WTC11 (cell line): ENCODE data around the gene ACVR2A. TPM values are rescaled to one million over a fixed set of nuclear protein-coding genes. Genes with fewer than 3 reads are reported as not detected.

Experiments
- ATAC-seq: fragments of 200-7000 bp; cut with Tn5 transposase; 2 replicates; pipeline ENCODE4 v1.10.0; 2021; ENCODE audit warnings: mild to moderate bottlenecking, moderate library complexity
- Bru-seq: library from RNA; stranded (reverse); fragments of 400-500 nt; gene quantifications from one replicate; lab custom pipeline; 2021; lab: Mats Ljungman, UMichigan
- CTCF ChIA-PET: fragments of 300-600 bp; sonication (Branson Sonifier 250); formaldehyde crosslinking; loops from one replicate; lab custom pipeline; 2021; ENCODE audit warnings: antibody characterized with exemption; lab: Charles Lee
- POLR2A ChIA-PET: fragments of 350-600 bp; sonication (Branson Sonifier 250); formaldehyde crosslinking; loops from one replicate; lab custom pipeline; 2021; ENCODE audit warnings: antibody characterized with exemption; lab: Charles Lee
- DNase-seq: peaks from one replicate; pipeline ENCODE4 v3.0.0; 2021; ENCODE audit warnings: low spot score
- H3K27ac Mint-ChIP-seq: 2 replicates; pipeline ENCODE4 v1.8.0; 2021; ENCODE audit warnings: mixed read lengths
- H3K27me3 Mint-ChIP-seq: 2 replicates; pipeline ENCODE4 v1.8.0; 2021; ENCODE audit warnings: low read depth, mild to moderate bottlenecking, moderate library complexity, mixed read lengths
- H3K36me3 Mint-ChIP-seq: 2 replicates; pipeline ENCODE4 v1.8.0; 2021; ENCODE audit warnings: mixed read lengths
- H3K4me1 Mint-ChIP-seq: 2 replicates; pipeline ENCODE4 v1.8.0; 2022; ENCODE audit warnings: mixed read lengths
- H3K4me3 Mint-ChIP-seq: 2 replicates; pipeline ENCODE4 v1.8.0; 2021; ENCODE audit warnings: mild to moderate bottlenecking, moderate library complexity, mixed read lengths
- H3K9me3 Mint-ChIP-seq: 2 replicates; pipeline ENCODE4 v1.8.0; 2021; ENCODE audit warnings: mixed read lengths
- FOXJ3 ChIP-seq: sonication (generic); formaldehyde crosslinking; IDR thresholded peaks from 2 replicates; pipeline ENCODE4 v1.9.0; 2021; ENCODE audit warnings: missing genetic modification reagents, mild to moderate bottlenecking, borderline replicate concordance
- FOXK1 ChIP-seq: sonication (generic); formaldehyde crosslinking; IDR thresholded peaks from 2 replicates; pipeline ENCODE4 v1.8.0; 2022; ENCODE audit warnings: mild to moderate bottlenecking, moderate library complexity, missing genetic modification reagents
- IRF2 ChIP-seq: sonication (generic); formaldehyde crosslinking; IDR thresholded peaks from 2 replicates; pipeline ENCODE4 v1.8.0; 2022; ENCODE audit warnings: low read depth, missing genetic modification reagents, borderline replicate concordance
- NFYB ChIP-seq: sonication (generic); formaldehyde crosslinking; conservative IDR thresholded peaks from 2 replicates; pipeline ENCODE4 v1.8.0; 2022; ENCODE audit warnings: low read depth, missing genetic modification reagents
- ZBTB21 ChIP-seq: sonication (generic); formaldehyde crosslinking; IDR thresholded peaks from 2 replicates; pipeline ENCODE4 v1.8.1; 2023; ENCODE audit warnings: mild to moderate bottlenecking, missing genetic modification reagents, borderline replicate concordance
- ZNF263 ChIP-seq: sonication (generic); formaldehyde crosslinking; IDR thresholded peaks from 2 replicates; pipeline ENCODE4 v1.8.1; 2022; ENCODE audit warnings: low read depth, mild to moderate bottlenecking, moderate library complexity, missing genetic modification reagents
- ZNF423 ChIP-seq: fragments of 250-450 bp; sonication (Bioruptor Pico); IDR thresholded peaks from 2 replicates; pipeline ENCODE4 v2.1.2; 2022; ENCODE audit warnings: mild to moderate bottlenecking, moderate library complexity
- long read RNA-seq, 3 experiments: library from RNA in 1 of 3; library from capped mRNA in 1 of 3; library from polyadenylated mRNA in 1 of 3; unstranded in 2 of 3; stranded (forward) in 1 of 3; transcript quantifications; one replicate each; pipeline ENCODE4 v2.0.0, GENCODE V29; 2021
- total RNA-seq: library from RNA; stranded (reverse); gene quantifications from 3 replicates; pipeline ENCODE4 v1.2.3, GENCODE V29; 2021
- TF ChIP-seq, protein P1 (sequence below): sonication (generic); formaldehyde crosslinking; IDR thresholded peaks from 2 replicates; pipeline ENCODE4 v1.8.1; 2023; ENCODE audit warnings: mild to moderate bottlenecking, missing genetic modification reagents, moderate library complexity
- TF ChIP-seq, protein P2 (sequence below): sonication (generic); formaldehyde crosslinking; IDR thresholded peaks from 2 replicates; pipeline ENCODE4 v1.8.0; 2022; ENCODE audit warnings: mild to moderate bottlenecking, missing genetic modification reagents
- TF ChIP-seq, protein P3 (sequence below): sonication (generic); formaldehyde crosslinking; IDR thresholded peaks from 2 replicates; pipeline ENCODE4 v1.8.0; 2022; ENCODE audit warnings: mild to moderate bottlenecking, missing genetic modification reagents
- TF ChIP-seq, protein P4 (sequence below): sonication (generic); formaldehyde crosslinking; IDR thresholded peaks from 2 replicates; pipeline ENCODE4 v1.8.1; 2023; ENCODE audit warnings: mild to moderate bottlenecking, missing genetic modification reagents
- TF ChIP-seq, protein P5 (sequence below): sonication (generic); formaldehyde crosslinking; IDR thresholded peaks from 2 replicates; pipeline ENCODE4 v1.8.0; 2022; ENCODE audit warnings: mild to moderate bottlenecking, missing genetic modification reagents
- TF ChIP-seq, protein P6 (sequence below): sonication (generic); formaldehyde crosslinking; IDR thresholded peaks from 2 replicates; pipeline ENCODE4 v1.8.1; 2022; ENCODE audit warnings: missing genetic modification reagents, borderline replicate concordance
- TF ChIP-seq, protein P7 (sequence below): sonication (generic); formaldehyde crosslinking; IDR thresholded peaks from 2 replicates; pipeline ENCODE4 v1.8.0; 2023; ENCODE audit warnings: missing genetic modification reagents, mild to moderate bottlenecking, borderline replicate concordance
- TF ChIP-seq, protein P8 (sequence below): sonication (generic); formaldehyde crosslinking; IDR thresholded peaks from 2 replicates; pipeline ENCODE4 v1.8.1; 2023; ENCODE audit warnings: mild to moderate bottlenecking, missing genetic modification reagents, moderate library complexity

Gene ACVR2A
- total RNA-seq (11.5 to 13.7 TPM (median 11.7 TPM) in 3 replicates), Bru-seq, nascent RNA (percentile 84 among the genes with signal in this experiment)
- long read RNA-seq, experiment 1, full-length matches to known transcripts: 24 of 41 reads
- long read RNA-seq, experiment 1, partial matches to known transcripts: 9 of 41 reads
- long read RNA-seq, experiment 1, other reads (novel, unspliced or antisense): 8 of 41 reads
- long read RNA-seq, experiment 2, full-length matches to known transcripts: 6 of 17 reads
- long read RNA-seq, experiment 2, partial matches to known transcripts: 6 of 17 reads
- long read RNA-seq, experiment 2, other reads (novel, unspliced or antisense): 5 of 17 reads
- long read RNA-seq, experiment 3, partial matches to known transcripts: 1 of 3 reads
- long read RNA-seq, experiment 3, other reads (novel, unspliced or antisense): 2 of 3 reads

DNA sequence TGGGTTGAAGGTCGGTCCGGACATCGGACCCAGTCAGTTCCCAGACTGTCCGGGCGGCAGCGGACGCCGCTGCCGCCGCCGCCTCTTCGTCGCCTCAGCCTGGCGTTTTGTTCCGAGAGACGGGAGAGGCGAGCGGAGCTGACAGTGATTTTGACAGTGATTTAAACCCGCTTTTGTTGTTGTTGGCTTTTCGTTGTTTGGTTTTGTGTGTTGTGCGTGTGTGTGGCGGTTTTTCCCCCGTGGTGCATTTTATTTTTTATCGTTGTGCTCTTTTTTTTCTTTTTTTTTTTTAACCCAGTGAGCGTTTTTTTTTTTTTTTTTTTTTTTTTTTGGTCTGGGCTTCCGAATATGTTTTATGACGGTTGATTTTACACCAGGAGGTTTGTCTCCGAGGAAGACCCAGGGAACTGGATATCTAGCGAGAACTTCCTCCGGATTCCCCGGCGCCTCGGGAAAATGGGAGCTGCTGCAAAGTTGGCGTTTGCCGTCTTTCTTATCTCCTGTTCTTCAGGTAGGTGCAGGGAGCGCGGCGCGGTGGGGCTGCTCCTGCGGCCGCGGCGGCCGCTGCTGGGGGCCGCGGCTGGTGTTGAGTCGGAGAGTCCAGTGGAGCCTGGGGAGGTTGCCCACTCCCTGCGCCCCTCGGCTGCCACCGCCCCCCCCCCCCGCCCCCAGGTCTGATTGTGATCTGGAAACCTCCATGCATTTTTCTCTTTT lies at the start of gene ACVR2A:
Gene ACVR2A, plus strand, starts transcription at position 333 of the 714 bp plus-strand sequence. Its CDS starts 124 bp downstream, at position 457.
- peak; percentile 13 for ATAC-seq
- DNase-seq: peak; percentile 38
- no peaks in the 10 kb centered on the region for H3K9me3 Mint-ChIP-seq
- ChIA-PET CTCF (interaction anchor here (0.6 to 1.2 kb wide), 7 partner anchors 10 to 904 kb away, joined by 3 to 7 read pairs (median 3); no protein-coding TSS in a partner anchor), POLR2A (interaction anchor here (0.7 to 1.8 kb wide), 4 partner anchors 11 to 65 kb away, joined by 4 to 7 read pairs (median 5); no protein-coding TSS in a partner anchor)
- H3K27ac Mint-ChIP-seq: peak within 1 kb of the TSS; percentile 97
- H3K27me3 Mint-ChIP-seq: peaks cover 10% of the 10 kb centered on the region; the same call in 1 of the 2 replicates
- peaks cover 37% of the 10 kb centered on the region for H3K4me1 Mint-ChIP-seq
- H3K36me3 Mint-ChIP-seq: no peaks in the 10 kb centered on the region
- H3K4me3 Mint-ChIP-seq: peak within 1 kb of the TSS; percentile 97
- TF ChIP-seq, protein P1, sequence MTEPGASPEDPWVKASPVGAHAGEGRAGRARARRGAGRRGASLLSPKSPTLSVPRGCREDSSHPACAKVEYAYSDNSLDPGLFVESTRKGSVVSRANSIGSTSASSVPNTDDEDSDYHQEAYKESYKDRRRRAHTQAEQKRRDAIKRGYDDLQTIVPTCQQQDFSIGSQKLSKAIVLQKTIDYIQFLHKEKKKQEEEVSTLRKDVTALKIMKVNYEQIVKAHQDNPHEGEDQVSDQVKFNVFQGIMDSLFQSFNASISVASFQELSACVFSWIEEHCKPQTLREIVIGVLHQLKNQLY: no peak
- TF ChIP-seq, protein P2, sequence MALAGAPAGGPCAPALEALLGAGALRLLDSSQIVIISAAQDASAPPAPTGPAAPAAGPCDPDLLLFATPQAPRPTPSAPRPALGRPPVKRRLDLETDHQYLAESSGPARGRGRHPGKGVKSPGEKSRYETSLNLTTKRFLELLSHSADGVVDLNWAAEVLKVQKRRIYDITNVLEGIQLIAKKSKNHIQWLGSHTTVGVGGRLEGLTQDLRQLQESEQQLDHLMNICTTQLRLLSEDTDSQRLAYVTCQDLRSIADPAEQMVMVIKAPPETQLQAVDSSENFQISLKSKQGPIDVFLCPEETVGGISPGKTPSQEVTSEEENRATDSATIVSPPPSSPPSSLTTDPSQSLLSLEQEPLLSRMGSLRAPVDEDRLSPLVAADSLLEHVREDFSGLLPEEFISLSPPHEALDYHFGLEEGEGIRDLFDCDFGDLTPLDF (CRISPR knock-in tag): no peak
- TF ChIP-seq, protein P3, sequence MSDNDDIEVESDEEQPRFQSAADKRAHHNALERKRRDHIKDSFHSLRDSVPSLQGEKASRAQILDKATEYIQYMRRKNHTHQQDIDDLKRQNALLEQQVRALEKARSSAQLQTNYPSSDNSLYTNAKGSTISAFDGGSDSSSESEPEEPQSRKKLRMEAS: no peak
- TF ChIP-seq, protein P4, sequence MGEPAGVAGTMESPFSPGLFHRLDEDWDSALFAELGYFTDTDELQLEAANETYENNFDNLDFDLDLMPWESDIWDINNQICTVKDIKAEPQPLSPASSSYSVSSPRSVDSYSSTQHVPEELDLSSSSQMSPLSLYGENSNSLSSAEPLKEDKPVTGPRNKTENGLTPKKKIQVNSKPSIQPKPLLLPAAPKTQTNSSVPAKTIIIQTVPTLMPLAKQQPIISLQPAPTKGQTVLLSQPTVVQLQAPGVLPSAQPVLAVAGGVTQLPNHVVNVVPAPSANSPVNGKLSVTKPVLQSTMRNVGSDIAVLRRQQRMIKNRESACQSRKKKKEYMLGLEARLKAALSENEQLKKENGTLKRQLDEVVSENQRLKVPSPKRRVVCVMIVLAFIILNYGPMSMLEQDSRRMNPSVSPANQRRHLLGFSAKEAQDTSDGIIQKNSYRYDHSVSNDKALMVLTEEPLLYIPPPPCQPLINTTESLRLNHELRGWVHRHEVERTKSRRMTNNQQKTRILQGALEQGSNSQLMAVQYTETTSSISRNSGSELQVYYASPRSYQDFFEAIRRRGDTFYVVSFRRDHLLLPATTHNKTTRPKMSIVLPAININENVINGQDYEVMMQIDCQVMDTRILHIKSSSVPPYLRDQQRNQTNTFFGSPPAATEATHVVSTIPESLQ: no peak
- TF ChIP-seq, protein P5, sequence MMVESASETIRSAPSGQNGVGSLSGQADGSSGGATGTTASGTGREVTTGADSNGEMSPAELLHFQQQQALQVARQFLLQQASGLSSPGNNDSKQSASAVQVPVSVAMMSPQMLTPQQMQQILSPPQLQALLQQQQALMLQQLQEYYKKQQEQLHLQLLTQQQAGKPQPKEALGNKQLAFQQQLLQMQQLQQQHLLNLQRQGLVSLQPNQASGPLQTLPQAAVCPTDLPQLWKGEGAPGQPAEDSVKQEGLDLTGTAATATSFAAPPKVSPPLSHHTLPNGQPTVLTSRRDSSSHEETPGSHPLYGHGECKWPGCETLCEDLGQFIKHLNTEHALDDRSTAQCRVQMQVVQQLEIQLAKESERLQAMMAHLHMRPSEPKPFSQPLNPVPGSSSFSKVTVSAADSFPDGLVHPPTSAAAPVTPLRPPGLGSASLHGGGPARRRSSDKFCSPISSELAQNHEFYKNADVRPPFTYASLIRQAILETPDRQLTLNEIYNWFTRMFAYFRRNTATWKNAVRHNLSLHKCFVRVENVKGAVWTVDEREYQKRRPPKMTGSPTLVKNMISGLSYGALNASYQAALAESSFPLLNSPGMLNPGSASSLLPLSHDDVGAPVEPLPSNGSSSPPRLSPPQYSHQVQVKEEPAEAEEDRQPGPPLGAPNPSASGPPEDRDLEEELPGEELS (CRISPR knock-in tag): no peak

DNA sequence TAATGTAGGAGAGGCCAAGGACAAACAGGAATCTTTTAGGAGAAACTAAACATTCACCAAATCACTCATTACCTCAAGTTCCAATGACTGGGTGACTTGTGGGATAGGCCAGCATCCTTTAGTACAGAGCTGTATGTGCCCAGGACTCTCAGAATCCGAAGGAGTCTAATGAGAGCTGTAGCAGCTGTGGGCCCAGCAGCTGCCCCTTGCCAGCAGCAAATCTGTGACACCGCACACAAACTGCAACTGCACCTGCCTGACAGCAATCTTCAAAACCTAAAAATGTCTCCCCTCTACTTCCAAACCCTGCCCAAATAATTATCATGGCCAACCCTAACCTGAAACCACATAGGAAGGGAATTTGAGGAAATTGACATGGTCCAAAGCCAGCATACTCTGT lies 44.5 kb upstream of the ACVR2A start:
- DNase-seq: no peak
- ChIA-PET POLR2A (no interaction called here), CTCF (no interaction called here)
- no peak for ATAC-seq
- H3K27ac Mint-ChIP-seq: no peak overlapping the region
- no peaks in the 10 kb centered on the region for H3K27me3 Mint-ChIP-seq
- H3K4me1 Mint-ChIP-seq: peaks cover 6% of the 10 kb centered on the region; the same call in 1 of the 2 replicates
- H3K36me3 Mint-ChIP-seq: no peaks in the 10 kb centered on the region
- H3K9me3 Mint-ChIP-seq: no peaks in the 10 kb centered on the region
- no peak overlapping the region for H3K4me3 Mint-ChIP-seq
- TF ChIP-seq FOXJ3 (no peak), FOXK1 (CRISPR knock-in tag) (no peak), NFYB (no peak), ZNF423 (no peak), IRF2 (CRISPR knock-in tag) (no peak), ZBTB21 (CRISPR knock-in tag) (no peak), ZNF263 (CRISPR knock-in tag) (no peak)
- TF ChIP-seq, protein P6, sequence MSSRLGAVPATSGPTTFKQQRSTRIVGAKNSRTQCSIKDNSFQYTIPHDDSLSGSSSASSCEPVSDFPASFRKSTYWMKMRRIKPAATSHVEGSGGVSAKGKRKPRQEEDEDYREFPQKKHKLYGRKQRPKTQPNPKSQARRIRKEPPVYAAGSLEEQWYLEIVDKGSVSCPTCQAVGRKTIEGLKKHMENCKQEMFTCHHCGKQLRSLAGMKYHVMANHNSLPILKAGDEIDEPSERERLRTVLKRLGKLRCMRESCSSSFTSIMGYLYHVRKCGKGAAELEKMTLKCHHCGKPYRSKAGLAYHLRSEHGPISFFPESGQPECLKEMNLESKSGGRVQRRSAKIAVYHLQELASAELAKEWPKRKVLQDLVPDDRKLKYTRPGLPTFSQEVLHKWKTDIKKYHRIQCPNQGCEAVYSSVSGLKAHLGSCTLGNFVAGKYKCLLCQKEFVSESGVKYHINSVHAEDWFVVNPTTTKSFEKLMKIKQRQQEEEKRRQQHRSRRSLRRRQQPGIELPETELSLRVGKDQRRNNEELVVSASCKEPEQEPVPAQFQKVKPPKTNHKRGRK (CRISPR knock-in tag): no peak
- TF ChIP-seq, protein P7, sequence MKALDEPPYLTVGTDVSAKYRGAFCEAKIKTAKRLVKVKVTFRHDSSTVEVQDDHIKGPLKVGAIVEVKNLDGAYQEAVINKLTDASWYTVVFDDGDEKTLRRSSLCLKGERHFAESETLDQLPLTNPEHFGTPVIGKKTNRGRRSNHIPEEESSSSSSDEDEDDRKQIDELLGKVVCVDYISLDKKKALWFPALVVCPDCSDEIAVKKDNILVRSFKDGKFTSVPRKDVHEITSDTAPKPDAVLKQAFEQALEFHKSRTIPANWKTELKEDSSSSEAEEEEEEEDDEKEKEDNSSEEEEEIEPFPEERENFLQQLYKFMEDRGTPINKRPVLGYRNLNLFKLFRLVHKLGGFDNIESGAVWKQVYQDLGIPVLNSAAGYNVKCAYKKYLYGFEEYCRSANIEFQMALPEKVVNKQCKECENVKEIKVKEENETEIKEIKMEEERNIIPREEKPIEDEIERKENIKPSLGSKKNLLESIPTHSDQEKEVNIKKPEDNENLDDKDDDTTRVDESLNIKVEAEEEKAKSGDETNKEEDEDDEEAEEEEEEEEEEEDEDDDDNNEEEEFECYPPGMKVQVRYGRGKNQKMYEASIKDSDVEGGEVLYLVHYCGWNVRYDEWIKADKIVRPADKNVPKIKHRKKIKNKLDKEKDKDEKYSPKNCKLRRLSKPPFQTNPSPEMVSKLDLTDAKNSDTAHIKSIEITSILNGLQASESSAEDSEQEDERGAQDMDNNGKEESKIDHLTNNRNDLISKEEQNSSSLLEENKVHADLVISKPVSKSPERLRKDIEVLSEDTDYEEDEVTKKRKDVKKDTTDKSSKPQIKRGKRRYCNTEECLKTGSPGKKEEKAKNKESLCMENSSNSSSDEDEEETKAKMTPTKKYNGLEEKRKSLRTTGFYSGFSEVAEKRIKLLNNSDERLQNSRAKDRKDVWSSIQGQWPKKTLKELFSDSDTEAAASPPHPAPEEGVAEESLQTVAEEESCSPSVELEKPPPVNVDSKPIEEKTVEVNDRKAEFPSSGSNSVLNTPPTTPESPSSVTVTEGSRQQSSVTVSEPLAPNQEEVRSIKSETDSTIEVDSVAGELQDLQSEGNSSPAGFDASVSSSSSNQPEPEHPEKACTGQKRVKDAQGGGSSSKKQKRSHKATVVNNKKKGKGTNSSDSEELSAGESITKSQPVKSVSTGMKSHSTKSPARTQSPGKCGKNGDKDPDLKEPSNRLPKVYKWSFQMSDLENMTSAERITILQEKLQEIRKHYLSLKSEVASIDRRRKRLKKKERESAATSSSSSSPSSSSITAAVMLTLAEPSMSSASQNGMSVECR (CRISPR knock-in tag): no peak
- TF ChIP-seq, protein P8, sequence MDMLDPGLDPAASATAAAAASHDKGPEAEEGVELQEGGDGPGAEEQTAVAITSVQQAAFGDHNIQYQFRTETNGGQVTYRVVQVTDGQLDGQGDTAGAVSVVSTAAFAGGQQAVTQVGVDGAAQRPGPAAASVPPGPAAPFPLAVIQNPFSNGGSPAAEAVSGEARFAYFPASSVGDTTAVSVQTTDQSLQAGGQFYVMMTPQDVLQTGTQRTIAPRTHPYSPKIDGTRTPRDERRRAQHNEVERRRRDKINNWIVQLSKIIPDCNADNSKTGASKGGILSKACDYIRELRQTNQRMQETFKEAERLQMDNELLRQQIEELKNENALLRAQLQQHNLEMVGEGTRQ (CRISPR knock-in tag): no peak
